Measurements from ENCODE around the gene MAN1A1.

The MAN1A1 gene

GRCh38 chr6:119231394-119231793 lies 118.2 kb downstream of the MAN1A1 start:
- peaks cover 6% of the 10 kb centered on the region for H3K4me1 Mint-ChIP-seq
- peaks cover 29% of the 10 kb centered on the region for H3K36me3 Mint-ChIP-seq (ENCODE audit: low read depth)
- H3K27ac Mint-ChIP-seq, result no peak overlapping the region
- peaks cover 13% of the 10 kb centered on the region for H3K9me3 Mint-ChIP-seq
- TF ChIP-seq CTCF (IDR thresholded peaks at IDR 0.05), result no peak
- DNase-seq, result no peak
- H3K4me3 Mint-ChIP-seq, result no peak overlapping the region
- H3K27me3 Mint-ChIP-seq (ENCODE audit: low read depth, poor library complexity), result no peaks in the 10 kb centered on the region

GRCh38 chr6:119230160-119230559 lies 119.4 kb downstream of the MAN1A1 start:
- Mint-ChIP-seq H3K4me1 (peaks cover 15% of the 10 kb centered on the region), H3K4me3 (no peak overlapping the region), H3K36me3 (ENCODE audit: low read depth) (peaks cover 18% of the 10 kb centered on the region), H3K27ac (peak overlapping the region; percentile 34), H3K27me3 (ENCODE audit: low read depth, poor library complexity) (no peaks in the 10 kb centered on the region), H3K9me3 (peaks cover 4% of the 10 kb centered on the region)
- DNase-seq, result no peak
- TF ChIP-seq CTCF (IDR thresholded peaks at IDR 0.05), result no peak

GRCh38 chr6:119227377-119227776 lies 122.2 kb downstream of the MAN1A1 start:
- no peak for DNase-seq

GRCh38 chr6:119226089-119226488 lies 123.5 kb downstream of the MAN1A1 start:
- H3K27ac Mint-ChIP-seq, result peak overlapping the region; percentile 23
- H3K27me3 Mint-ChIP-seq (ENCODE audit: low read depth, poor library complexity), result no peaks in the 10 kb centered on the region
- H3K4me1 Mint-ChIP-seq, result peaks cover 17% of the 10 kb centered on the region
- DNase-seq, result peak; percentile 12
- TF ChIP-seq CTCF (IDR thresholded peaks at IDR 0.05), result no peak
- no peaks in the 10 kb centered on the region for H3K36me3 Mint-ChIP-seq (ENCODE audit: low read depth)
- H3K9me3 Mint-ChIP-seq, result no peaks in the 10 kb centered on the region
- H3K4me3 Mint-ChIP-seq, result no peak overlapping the region

More at GRCh38 chr6:119227377-119227776, 122.2 kb downstream of the MAN1A1 start:
- TF ChIP-seq CTCF (IDR thresholded peaks at IDR 0.05), result no peak
- Mint-ChIP-seq H3K27ac (no peak overlapping the region), H3K27me3 (ENCODE audit: low read depth, poor library complexity) (no peaks in the 10 kb centered on the region), H3K4me1 (peaks cover 17% of the 10 kb centered on the region), H3K4me3 (no peak overlapping the region), H3K9me3 (no peaks in the 10 kb centered on the region), H3K36me3 (ENCODE audit: low read depth) (peaks cover 7% of the 10 kb centered on the region)

GRCh38 chr6:119224095-119224701 lies 125.4 kb downstream of the MAN1A1 start:
- H3K36me3 Mint-ChIP-seq (ENCODE audit: low read depth), result no peaks in the 10 kb centered on the region
- H3K4me3 Mint-ChIP-seq, result no peak overlapping the region
- TF ChIP-seq CTCF (IDR thresholded peaks at IDR 0.05), result no peak

GRCh38 chr6:119220452-119220851 lies 129.1 kb downstream of the MAN1A1 start:
- Mint-ChIP-seq H3K4me1 (peaks cover 5% of the 10 kb centered on the region), H3K9me3 (no peaks in the 10 kb centered on the region), H3K27me3 (ENCODE audit: low read depth, poor library complexity) (no peaks in the 10 kb centered on the region), H3K4me3 (no peak overlapping the region), H3K36me3 (ENCODE audit: low read depth) (peaks cover 4% of the 10 kb centered on the region), H3K27ac (no peak overlapping the region)
- DNase-seq, result no peak
- TF ChIP-seq CTCF (IDR thresholded peaks at IDR 0.05), result no peak

More at GRCh38 chr6:119224095-119224701, 125.4 kb downstream of the MAN1A1 start:
- Mint-ChIP-seq H3K27me3 (ENCODE audit: low read depth, poor library complexity) (no peaks in the 10 kb centered on the region), H3K4me1 (peaks cover 12% of the 10 kb centered on the region), H3K9me3 (no peaks in the 10 kb centered on the region), H3K27ac (no peak overlapping the region)
- no peak for DNase-seq
